HepG2 (cell line): ENCODE measurements around the gene DBX2. TPM values are rescaled to one million over a fixed set of nuclear protein-coding genes. Genes with fewer than 3 reads are reported as not detected.
A peak's percentile ranks its signal among the peaks of the same experiment; 100 is the strongest.

ENCODE experiments used
- ATAC-seq: fragments of 200-7000 bp; cut with Tn5 transposase; 3 replicates; pipeline ENCODE4 v1.9.1; 2020; ENCODE audit warnings: mild to moderate bottlenecking, moderate library complexity
- BruUV-seq: library from RNA; stranded (reverse); fragments of 400-500 nt; replicated peaks from 2 replicates; lab custom pipeline; 2021; lab: Mats Ljungman, UMichigan
- CTCF ChIA-PET: fragments of 300-600 bp; formaldehyde crosslinking; extraction: SDS; loops from one replicate; lab custom pipeline; 2021; ENCODE audit warnings: low total read pairs, inconsistent platforms, low intra/inter-chr PET ratio; lab: Yijun Ruan, JAX
- POLR2A ChIA-PET: fragments of 350-600 bp; sonication (Branson Sonifier 250); formaldehyde crosslinking; loops from one replicate; lab custom pipeline; 2020; ENCODE audit warnings: antibody characterized with exemption, inconsistent platforms; lab: Yijun Ruan, JAX
- DNase-seq: peaks from one replicate; pipeline ENCODE4 v3.0.0-alpha.2; 2015; ENCODE audit warnings: low spot score
- FAIRE-seq: peaks from 3 replicates; lab custom pipeline; 2011; peaks lifted over from hg19 to GRCh38; lab: Jason Lieb, UNC
- H2AFZ ChIP-seq: one replicate; pipeline ENCODE4 v1.6.1; 2011; ENCODE audit warnings: low read length, inconsistent platforms
- H3K27ac ChIP-seq: fragments of 300-600 bp; 3 replicates; pipeline ENCODE4 v1.8.0; 2011; ENCODE audit warnings: mixed run types, mild to moderate bottlenecking, mixed read lengths, low read length, inconsistent platforms; ENCODE audit not compliant: insufficient read depth; ENCODE audit errors: extremely low read length
- H3K27me3 ChIP-seq, 2 experiments: fragments of 200-600 bp in 1 of 2; 2 replicates in 1 of 2; 3 replicates in 1 of 2; pipeline versions ENCODE4 v1.6.0 to v1.8.0; 2011; ENCODE audit warnings: low read length in 2 of 2, mild to moderate bottlenecking in 2 of 2, moderate library complexity in 2 of 2, inconsistent platforms in 1 of 2; ENCODE audit not compliant: insufficient read depth in 2 of 2, control insufficient read depth in 1 of 2
- H3K36me3 ChIP-seq, 2 experiments: fragments of 200-600 bp in 1 of 2; replicated peaks in 1 of 2; 2 replicates in 1 of 2; 3 replicates in 1 of 2; pipeline versions ENCODE4 v1.5.1 to v1.8.0; 2011; ENCODE audit warnings: low read length in 2 of 2, inconsistent platforms in 1 of 2; ENCODE audit not compliant: insufficient read depth in 2 of 2, control insufficient read depth in 1 of 2
- H3K4me1 ChIP-seq: 2 replicates; pipeline ENCODE4 v1.5.1; 2012; ENCODE audit warnings: low read length, inconsistent platforms; ENCODE audit not compliant: insufficient read depth
- H3K4me2 ChIP-seq: 2 replicates; pipeline ENCODE4 v1.6.0; 2011; ENCODE audit warnings: low read depth, low read length, inconsistent platforms
- H3K4me3 ChIP-seq, 3 experiments: fragments of 200-600 bp in 1 of 3; sonication (generic), shearing (Covaris generic) in 1 of 3; replicated peaks in 1 of 3; 2 replicates each; pipeline ENCODE4 v1.5.1; 2011 to 2016; ENCODE audit warnings: low read length in 3 of 3, inconsistent platforms in 2 of 3, low read depth in 2 of 3, mild to moderate bottlenecking in 2 of 3, control low read depth in 1 of 3, mixed read lengths in 1 of 3; ENCODE audit not compliant: insufficient read depth in 1 of 3
- H3K79me2 ChIP-seq: one replicate; pipeline ENCODE4 v1.6.1; 2011; ENCODE audit warnings: low read length, inconsistent platforms; ENCODE audit not compliant: insufficient read depth
- H3K9ac ChIP-seq: 2 replicates; pipeline ENCODE4 v1.6.0; 2011; ENCODE audit warnings: mild to moderate bottlenecking, low read depth, low read length, inconsistent platforms; ENCODE audit not compliant: insufficient read depth
- H3K9me3 ChIP-seq: 2 replicates; pipeline ENCODE4 v1.5.1; 2012; ENCODE audit warnings: mild to moderate bottlenecking, low read length
- H4K20me1 ChIP-seq: 2 replicates; pipeline ENCODE4 v1.6.0; 2011; ENCODE audit warnings: inconsistent platforms, mild to moderate bottlenecking, low read length, moderate library complexity; ENCODE audit not compliant: insufficient read depth
- IKZF4 ChIP-seq: sonication (generic); formaldehyde crosslinking; IDR thresholded peaks from 2 replicates; pipeline ENCODE4 v1.5.1; 2020; ENCODE audit warnings: borderline replicate concordance, mild to moderate bottlenecking, low read depth, missing genetic modification reagents; ENCODE audit errors: not compliant biosample characterization
- MXD1 ChIP-seq: sonication (generic); formaldehyde crosslinking; IDR thresholded peaks from 2 replicates; pipeline ENCODE4 v1.4.0; 2020; ENCODE audit warnings: mild to moderate bottlenecking, missing genetic modification reagents
- PATZ1 ChIP-seq: sonication (generic); formaldehyde crosslinking; IDR thresholded peaks from 2 replicates; pipeline ENCODE4 v1.4.0; 2020; ENCODE audit warnings: missing genetic modification reagents
- POLR2AphosphoS5 ChIP-seq: IDR thresholded peaks from 2 replicates; pipeline ENCODE4 v1.6.1; 2012; ENCODE audit warnings: low read depth, low read length
- SIN3B ChIP-seq: fragments of 150-350 bp; IDR thresholded peaks from 2 replicates; pipeline ENCODE4 v1.6.1; 2014; ENCODE audit warnings: low read length
- THAP8 ChIP-seq: sonication (generic); formaldehyde crosslinking; IDR thresholded peaks from 2 replicates; pipeline ENCODE4 v1.5.1; 2020; ENCODE audit warnings: missing genetic modification reagents, mild to moderate bottlenecking, borderline replicate concordance
- ZKSCAN1 ChIP-seq: fragments of 150-350 bp; IDR thresholded peaks from 2 replicates; pipeline ENCODE4 v1.6.1; 2014; ENCODE audit warnings: low read length
- ZNF274 ChIP-seq: sonication (generic); formaldehyde crosslinking; IDR thresholded peaks from 2 replicates; pipeline ENCODE4 v1.5.1; 2020; ENCODE audit warnings: mild to moderate bottlenecking, missing genetic modification reagents
- ZNF329 ChIP-seq: sonication (generic); formaldehyde crosslinking; IDR thresholded peaks from 2 replicates; pipeline ENCODE4 v1.9.0; 2021; ENCODE audit warnings: low read depth, mild to moderate bottlenecking, missing genetic modification reagents
- ZNF512 ChIP-seq: sonication (generic); formaldehyde crosslinking; IDR thresholded peaks from 2 replicates; pipeline ENCODE4 v1.4.0; 2020; ENCODE audit warnings: mild to moderate bottlenecking, missing genetic modification reagents
- WGBS: methylation state at CpG from one replicate; pipeline ENCODE4 v1.1.6; 2017; ENCODE audit warnings: low lambda C conversion rate; 5-methylcytosine and 5-hydroxymethylcytosine counted together
- in situ Hi-C: cut with HindIII; loops from 2 replicates; pipeline ENCODE4 v1.10.0; 2017; ENCODE audit warnings: low pct_unique_long_range_greater_than_20kb; ENCODE audit not compliant: extremely low pct_ligation_motif_present
- intact Hi-C: fragments of 100-400 bp; cut with micrococcal nuclease; formaldehyde crosslinking; loops from one replicate; pipeline ENCODE4 v1.10.0; 2022; ENCODE audit not compliant: unreplicated experiment
- polyA plus RNA-seq, 8 experiments: library from polyadenylated mRNA; depleted of rRNA in 3 of 8; stranded (reverse) in 7 of 8; unstranded in 1 of 8; fragments of >200 nt; fragmentation: Illumina TruSeq in 4 of 8; extraction: Trizol in 4 of 8; gene quantifications; 2 replicates each; pipeline versions ENCODE4 v1.2.1 to v1.2.3, GENCODE V29; 2011 to 2016; ENCODE audit warnings: low read depth in 4 of 8, missing spikeins in 1 of 8, mixed read lengths in 1 of 8; ENCODE audit not compliant: insufficient read depth in 1 of 8
- total RNA-seq, 5 experiments: library from RNA; depleted of rRNA; stranded (reverse); fragments of >200 nt; fragmentation: Illumina TruSeq; extraction: Trizol; gene quantifications; 2 replicates each; pipeline ENCODE4 v1.2.3, GENCODE V29; 2016; ENCODE audit warnings: low read depth in 1 of 5

The DBX2 gene
- total and polyA plus RNA-seq, 2 of the 13 experiments (the other 11 are each of a cell fraction or from before 2014, with no cell fraction given), result not detected

GRCh38 chr12:44972746-44973421 lies 78.0 kb downstream of the DBX2 start (continued):
- TF ChIP-seq ZNF512 (CRISPR knock-in tag), result peak; percentile 96
- no peak for TF ChIP-seq IKZF4 (CRISPR knock-in tag)
- no peak for TF ChIP-seq ZKSCAN1
- no peak for TF ChIP-seq SIN3B

GRCh38 chr12:44968965-44969364 lies 81.9 kb downstream of the DBX2 start:
- Histone ChIP-seq H3K9ac (no peak overlapping the region), H3K9me3 (no peaks in the 10 kb centered on the region), H4K20me1 (no peaks in the 10 kb centered on the region), H2AFZ (no peak overlapping the region), H3K79me2 (no peaks in the 10 kb centered on the region), H3K4me1 (no peaks in the 10 kb centered on the region), H3K27me3 (no peaks in the 10 kb centered on the region), H3K4me2 (no peak overlapping the region), H3K4me3 (no peak overlapping the region), H3K36me3 (no peaks in the 10 kb centered on the region), H3K27ac (no peak overlapping the region)
- 43% methylated on average over 1 of the region's 1 CpG for WGBS
- ATAC-seq (no peak), DNase-seq (no peak), FAIRE-seq (no peak)
- in situ Hi-C loops, result no loop called here
- no TSS peak for BruUV-seq
- intact Hi-C loops, result no loop called here
- no peak for TF ChIP-seq MXD1 (CRISPR knock-in tag)
- TF ChIP-seq POLR2AphosphoS5, result no peak
- TF ChIP-seq ZNF274, result no peak
- no peak for TF ChIP-seq ZNF329
- no peak for TF ChIP-seq THAP8
- TF ChIP-seq PATZ1 (CRISPR knock-in tag), result no peak
- ChIA-PET CTCF (interaction anchor here (1.0 kb wide), 1 partner anchor 21 kb away, joined by 3 read pairs; no protein-coding TSS in a partner anchor), POLR2A (no interaction called here)
